HG03575 (cell line): ENCODE results near the gene CLIP2.
"Not testable (repeated sequence)": the region's sequence is repeated elsewhere in the genome, so short reads cannot be mapped to it uniquely, and the experiment has no call there.

ENCODE experiments used
- ATAC-seq: cut with Tn5 transposase; IDR thresholded peaks from one replicate; pipeline ENCODE4 v1.9.1; 2021; ENCODE audit not compliant: unreplicated experiment, insufficient number of reproducible peaks, low FRiP score; ENCODE audit errors: extremely low read depth

The CLIP2 gene

GRCh38 chr7:74292757-74293576 is 3.8 kb downstream of the CLIP2 start:
- no peak for ATAC-seq

DNA sequence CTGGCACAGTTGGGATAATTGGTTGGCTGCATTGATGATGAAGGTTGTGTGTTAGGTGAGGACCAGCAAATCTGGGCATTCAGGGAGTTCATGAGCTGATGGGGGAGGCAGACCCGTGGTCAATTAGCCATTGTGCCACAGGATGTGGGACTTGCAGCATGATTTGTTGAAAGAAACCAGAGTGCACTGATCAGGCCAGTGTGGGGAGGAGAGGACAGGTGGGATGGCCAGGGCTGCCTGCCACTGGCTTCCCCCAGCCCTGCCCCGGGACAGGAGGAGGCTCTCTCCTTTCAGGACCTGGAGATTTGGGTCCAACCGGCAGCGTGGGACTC is 4.3 kb downstream of the CLIP2 start:
- ATAC-seq = no peak

DNA sequence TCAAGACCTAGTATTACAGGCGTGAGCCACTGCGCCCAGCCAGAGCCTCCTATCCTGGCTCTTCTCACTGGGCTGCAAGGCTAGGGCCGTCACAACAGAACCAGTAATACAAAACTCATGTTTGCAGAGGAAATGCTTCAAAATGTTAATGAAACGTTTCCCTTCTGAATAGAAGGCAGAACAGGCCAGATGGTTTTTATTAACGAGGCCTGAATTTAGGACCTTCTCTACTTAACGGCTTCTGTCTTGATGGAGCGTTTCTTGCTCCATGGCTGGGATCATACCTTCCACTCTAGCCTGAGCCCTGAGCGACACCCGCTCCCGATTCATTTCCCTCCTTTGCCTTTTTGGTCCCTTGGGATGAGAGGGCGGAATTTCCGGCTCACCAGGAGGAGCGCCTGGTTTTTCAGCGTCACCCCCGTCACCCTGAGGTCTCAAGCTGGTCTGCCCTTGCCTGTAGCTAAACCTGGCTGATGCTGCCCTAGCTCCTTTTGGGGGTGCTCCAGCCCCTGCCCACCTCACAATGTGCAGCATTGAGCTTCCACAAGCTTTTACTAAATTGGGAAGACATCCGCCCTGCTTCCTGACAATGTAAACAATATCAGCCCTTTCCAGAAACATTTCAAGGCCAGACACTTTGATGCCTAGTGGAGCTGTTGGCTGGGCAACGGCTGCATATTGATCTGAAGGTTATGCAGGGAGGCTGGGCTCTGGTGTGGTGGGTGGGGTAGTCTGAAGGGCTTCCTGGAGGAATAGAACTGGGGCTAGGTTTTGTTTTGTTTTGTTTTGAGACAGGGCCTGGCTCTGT is 5.2 kb downstream of the CLIP2 start:
- no peak for ATAC-seq

GRCh38 chr7:74297516-74298233 is 8.5 kb downstream of the CLIP2 start:
- ATAC-seq = no peak

DNA sequence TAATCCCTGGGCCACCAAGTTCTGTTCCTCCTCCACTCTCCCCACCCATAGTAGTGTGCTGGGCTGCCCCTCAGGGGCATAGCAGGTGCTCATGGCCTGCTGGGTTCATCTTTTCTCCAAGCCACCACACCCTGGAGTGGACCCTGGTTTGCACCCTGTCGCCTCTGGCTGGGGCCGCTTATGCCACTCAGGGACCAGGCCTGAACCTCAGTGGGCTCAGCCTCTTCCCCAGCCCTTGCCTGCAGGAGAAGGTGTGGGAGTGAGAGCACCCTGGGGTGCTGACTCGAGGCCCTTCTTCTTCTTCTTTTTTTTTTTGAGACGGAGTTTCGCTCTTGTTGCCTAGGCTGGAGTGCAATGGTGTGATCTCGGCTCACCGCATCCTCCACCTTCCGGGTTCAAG is 10.2 kb downstream of the CLIP2 start:
- no peak for ATAC-seq

- no peak for ATAC-seq
Measured at GRCh38 chr7:74300926-74301325, 11.7 kb downstream of the CLIP2 start.

GRCh38 chr7:74302745-74303221 is 13.6 kb downstream of the CLIP2 start:
- ATAC-seq = no peak

DNA sequence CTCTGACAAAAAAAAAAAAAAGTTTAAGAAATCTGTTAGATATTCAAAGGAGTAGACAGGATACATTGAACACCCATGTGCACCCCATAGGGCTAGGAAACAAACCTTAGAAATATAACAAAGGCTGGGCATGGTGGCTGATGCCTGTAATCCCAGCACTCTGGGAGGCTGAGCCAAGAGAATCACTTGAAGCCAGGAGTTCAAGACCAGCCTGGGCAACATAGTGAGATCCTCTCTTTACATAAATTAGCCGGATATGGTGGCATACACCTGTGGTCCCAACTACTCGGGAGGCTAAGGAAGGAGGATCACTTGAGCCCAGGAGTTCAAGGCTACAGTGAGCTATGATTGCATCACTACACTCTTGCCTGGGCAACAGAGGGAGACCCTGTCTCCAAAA is 15.3 kb downstream of the CLIP2 start:
- no peak for ATAC-seq

- no peak for ATAC-seq
Measured at GRCh38 chr7:74306004-74306729, 17.0 kb downstream of the CLIP2 start.

- no peak for ATAC-seq
Measured at GRCh38 chr7:74306730-74307469, 17.7 kb downstream of the CLIP2 start.

- ATAC-seq = no peak
Measured at GRCh38 chr7:74307738-74308505, 18.7 kb downstream of the CLIP2 start.

- ATAC-seq = no peak
Measured at GRCh38 chr7:74309181-74309580, 20.0 kb downstream of the CLIP2 start.

- ATAC-seq = no peak
Measured at GRCh38 chr7:74311305-74311744, 22.1 kb downstream of the CLIP2 start.

GRCh38 chr7:74312418-74313028 is 23.3 kb downstream of the CLIP2 start:
- no peak for ATAC-seq

DNA sequence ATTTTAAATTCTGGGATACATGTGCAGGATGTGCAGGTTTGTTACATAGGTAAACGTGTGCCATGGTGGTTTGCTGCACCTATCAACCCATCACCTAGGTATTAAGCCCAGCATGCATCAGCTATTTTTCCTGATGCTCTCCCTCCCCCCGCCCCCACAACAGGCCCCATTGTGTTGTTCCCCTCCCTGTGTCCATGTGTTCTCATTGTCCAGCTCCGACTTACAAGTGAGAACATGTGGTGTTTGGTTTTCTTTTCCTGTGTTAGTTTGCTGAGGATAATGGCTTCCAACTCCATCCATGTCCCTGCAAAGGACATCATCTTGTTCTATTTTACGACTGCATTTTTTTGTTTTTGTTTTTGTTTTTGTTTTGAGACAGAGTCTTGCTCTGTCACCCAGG is 26.7 kb downstream of the CLIP2 start:
- not testable (repeated sequence) for ATAC-seq

DNA sequence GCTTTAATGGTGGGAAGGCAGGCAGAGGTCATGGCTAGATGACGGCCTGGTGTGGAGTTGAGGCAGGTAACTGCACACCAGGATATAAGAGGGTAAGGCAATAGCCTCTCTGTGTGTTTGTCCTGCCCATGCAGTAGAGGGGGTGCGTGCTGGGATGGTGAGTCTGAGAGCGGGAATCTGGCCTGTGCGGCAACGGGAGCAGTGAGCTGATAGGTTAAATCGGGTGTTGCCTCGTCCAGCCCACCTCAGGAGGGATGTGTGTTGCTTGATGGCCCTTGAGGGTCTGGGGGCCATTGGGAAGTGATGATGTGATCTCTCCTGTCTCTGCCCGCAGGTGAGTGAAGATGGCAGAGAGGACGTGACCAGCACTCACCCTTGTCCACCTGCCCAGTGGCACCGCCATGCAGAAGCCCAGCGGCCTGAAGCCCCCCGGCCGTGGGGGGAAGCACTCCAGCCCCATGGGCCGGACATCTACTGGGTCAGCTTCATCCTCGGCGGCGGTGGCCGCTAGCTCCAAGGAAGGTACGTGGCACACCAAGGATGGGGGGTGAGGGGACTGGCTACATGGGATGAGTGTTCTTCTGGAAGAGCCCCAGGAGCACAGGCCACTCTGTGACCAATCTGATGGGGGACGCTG is 28.1 kb downstream of the CLIP2 start:
- ATAC-seq = no peak

GRCh38 chr7:74318043-74318442 is 28.8 kb downstream of the CLIP2 start:
- ATAC-seq = no peak
